ENCODE measurements around the gene CTCFL. TPM values are rescaled to one million over a fixed set of nuclear protein-coding genes. Genes with fewer than 3 reads are reported as not detected.

Gene CTCFL
- total and polyA plus RNA-seq, 10 donors, result 0.23 to 0.45 (median 0.26) TPM; not detected in 7

- no peaks in the 10 kb centered on the region for H3K36me3 ChIP-seq
- peaks cover 0 to 34% (median 0%) of the 10 kb centered on the region in 7 donors for H3K27me3 ChIP-seq (replicated peaks in 1 of 7)
- H3K4me1 ChIP-seq, result no peaks in the 10 kb centered on the region
- DNase-seq, result no peak
- no peak overlapping the region for H3K4me3 ChIP-seq
- no peak overlapping the region for H3K27ac ChIP-seq
- H3K9me3 ChIP-seq, result peaks cover 0 to 11% (median 0%) of the 10 kb centered on the region in 8 donors
- TF ChIP-seq POLR2A (IDR thresholded peaks at IDR 0.05), result no peak
- TF ChIP-seq CTCF (IDR thresholded peaks at IDR 0.05 in 8 of 11, conservative IDR thresholded peaks at IDR 0.05 in 3 of 11), result no peak
- no peak for TF ChIP-seq POLR2AphosphoS5 (IDR thresholded peaks at IDR 0.05)
- intact Hi-C loops (cut with DNase I; ENCODE audit: low total_unique reads), result no loop called here
- WGBS, 5 donors, result 82 to 91% (median 88%) methylated on average over 2 of the region's 2 CpGs
These were observed 12.9 kb upstream of the CTCFL start for GRCh38 chr20:57537822-57538221.

GRCh38 chr20:57536771-57537724 is 12.1 kb upstream of the CTCFL start:
- Histone ChIP-seq H3K27me3 (replicated peaks in 1 of 7) (peaks cover 0 to 34% (median 0%) of the 10 kb centered on the region in 7 donors), H3K9me3 (peaks cover 0 to 11% (median 0%) of the 10 kb centered on the region in 8 donors), H3K27ac (no peak overlapping the region), H3K4me1 (no peaks in the 10 kb centered on the region), H3K36me3 (no peaks in the 10 kb centered on the region), H3K4me3 (no peak overlapping the region)
- intact Hi-C loops (cut with DNase I; ENCODE audit: low total_unique reads), result no loop called here
- TF ChIP-seq CTCF (IDR thresholded peaks at IDR 0.05 in 8 of 11, conservative IDR thresholded peaks at IDR 0.05 in 3 of 11), result no peak
- no peak for TF ChIP-seq POLR2AphosphoS5 (IDR thresholded peaks at IDR 0.05)
- no peak for TF ChIP-seq POLR2A (IDR thresholded peaks at IDR 0.05)
- 73 to 80% (median 77%) methylated on average over 4 of the region's 4 CpGs for WGBS, 5 donors
- DNase-seq, result no peak

- H3K9me3 ChIP-seq, result peaks cover 0 to 11% (median 0%) of the 10 kb centered on the region in 8 donors
- TF ChIP-seq CTCF (IDR thresholded peaks at IDR 0.05 in 8 of 11, conservative IDR thresholded peaks at IDR 0.05 in 3 of 11) (no peak), POLR2AphosphoS5 (IDR thresholded peaks at IDR 0.05) (no peak), POLR2A (IDR thresholded peaks at IDR 0.05) (no peak)
- no peak for DNase-seq
- intact Hi-C loops (cut with DNase I; ENCODE audit: low total_unique reads), result no loop called here
- H3K27me3 ChIP-seq (replicated peaks in 1 of 7), result peaks cover 0 to 34% (median 0%) of the 10 kb centered on the region in 7 donors
- no peak overlapping the region for H3K27ac ChIP-seq
- 65 to 79% (median 73%) methylated on average over 3 of the region's 3 CpGs for WGBS, 5 donors
- H3K4me1 ChIP-seq, result no peaks in the 10 kb centered on the region
- no peak overlapping the region for H3K4me3 ChIP-seq
- H3K36me3 ChIP-seq, result no peaks in the 10 kb centered on the region
These were observed 11.3 kb upstream of the CTCFL start for GRCh38 chr20:57536120-57536708.

- Histone ChIP-seq H3K9me3 (peaks cover 0 to 11% (median 0%) of the 10 kb centered on the region in 8 donors), H3K4me1 (no peaks in the 10 kb centered on the region), H3K36me3 (no peaks in the 10 kb centered on the region), H3K27ac (no peak overlapping the region), H3K4me3 (no peak overlapping the region), H3K27me3 (replicated peaks in 1 of 7) (peaks cover 0 to 34% (median 0%) of the 10 kb centered on the region in 7 donors)
- DNase-seq, result no peak
- 73 to 76% (median 74%) methylated on average over 5 of the region's 5 CpGs for WGBS, 5 donors
- intact Hi-C loops (cut with DNase I; ENCODE audit: low total_unique reads), result no loop called here
- no peak for TF ChIP-seq POLR2A (IDR thresholded peaks at IDR 0.05)
- TF ChIP-seq CTCF (IDR thresholded peaks at IDR 0.05 in 8 of 11, conservative IDR thresholded peaks at IDR 0.05 in 3 of 11), result no peak
- TF ChIP-seq POLR2AphosphoS5 (IDR thresholded peaks at IDR 0.05), result no peak
These were observed 10.4 kb upstream of the CTCFL start for GRCh38 chr20:57535297-57535696.

All from spleen (tissue), 11 donors.